ENCODE results near the gene CLGN. TPM values are rescaled to one million over a fixed set of nuclear protein-coding genes. Genes with fewer than 3 reads are reported as not detected.

CLGN gene, protein sequence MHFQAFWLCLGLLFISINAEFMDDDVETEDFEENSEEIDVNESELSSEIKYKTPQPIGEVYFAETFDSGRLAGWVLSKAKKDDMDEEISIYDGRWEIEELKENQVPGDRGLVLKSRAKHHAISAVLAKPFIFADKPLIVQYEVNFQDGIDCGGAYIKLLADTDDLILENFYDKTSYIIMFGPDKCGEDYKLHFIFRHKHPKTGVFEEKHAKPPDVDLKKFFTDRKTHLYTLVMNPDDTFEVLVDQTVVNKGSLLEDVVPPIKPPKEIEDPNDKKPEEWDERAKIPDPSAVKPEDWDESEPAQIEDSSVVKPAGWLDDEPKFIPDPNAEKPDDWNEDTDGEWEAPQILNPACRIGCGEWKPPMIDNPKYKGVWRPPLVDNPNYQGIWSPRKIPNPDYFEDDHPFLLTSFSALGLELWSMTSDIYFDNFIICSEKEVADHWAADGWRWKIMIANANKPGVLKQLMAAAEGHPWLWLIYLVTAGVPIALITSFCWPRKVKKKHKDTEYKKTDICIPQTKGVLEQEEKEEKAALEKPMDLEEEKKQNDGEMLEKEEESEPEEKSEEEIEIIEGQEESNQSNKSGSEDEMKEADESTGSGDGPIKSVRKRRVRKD
- 6.8 TPM in 1 of 2 replicates, not detected in the other for total RNA-seq

GRCh38 chr4:140427106-140427918 is at the start of gene CLGN:
CLGN (minus strand) TSS chr4:140427648; CDS start chr4:140413078, 14,570 bp downstream.

DNA sequence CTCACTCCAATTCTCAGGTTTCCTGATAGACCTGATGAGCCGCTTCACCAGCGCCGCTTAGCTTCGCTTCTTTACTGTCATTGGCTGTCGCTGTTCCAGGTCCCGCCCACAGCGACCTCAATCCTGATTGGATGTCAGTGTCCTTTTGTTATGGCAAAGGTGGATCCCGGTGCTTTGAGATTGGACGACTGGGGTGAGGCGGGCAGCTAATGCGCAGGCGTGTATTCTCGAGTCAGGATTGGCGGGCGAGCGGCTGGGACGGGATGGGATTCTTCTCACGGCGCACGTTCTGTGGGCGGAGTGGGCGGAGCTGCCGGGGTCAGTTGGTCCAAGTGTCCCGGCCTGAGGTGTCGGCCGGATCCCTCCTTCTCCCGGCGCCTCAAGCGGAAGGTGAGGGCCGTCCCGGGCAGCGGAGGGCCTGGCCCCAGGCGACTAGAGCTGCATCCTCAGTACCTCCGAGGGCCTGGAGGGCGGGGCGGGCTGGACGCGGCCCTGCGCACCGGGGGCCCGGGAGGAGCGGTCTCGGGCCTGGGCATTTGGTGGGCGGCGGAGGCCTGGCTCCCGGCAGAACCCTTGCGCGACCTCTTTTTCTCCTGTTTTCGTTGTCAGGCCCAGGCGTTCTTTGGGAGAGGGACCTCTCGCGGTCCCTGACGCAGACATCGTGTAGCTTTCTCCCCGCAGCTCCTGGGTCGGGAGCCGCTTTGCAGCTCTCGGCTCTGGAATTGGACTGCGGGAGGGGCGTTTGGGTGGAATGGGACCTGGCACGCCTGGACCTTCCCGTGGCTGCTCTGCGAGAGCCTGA is 53.9 kb downstream of the CLGN start, which contains the start of gene SCOC:
Gene SCOC, plus strand, starts transcription at position 319 of the 802 bp plus-strand sequence. CDS start 5,525 bp downstream, outside the sequence.

Other genes starting within 250 kb of the CLGN start
- gene SCOC, start 54.0 kb downstream of the CLGN start, total RNA-seq = 38.1 and 44.8 TPM in 2 replicates
- not detected in 2 replicates for gene MGAT4D, start 70.6 kb upstream of the CLGN start, total RNA-seq
- 26.0 and 27.2 TPM in 2 replicates for gene ELMOD2, start 96.5 kb upstream of the CLGN start, total RNA-seq
- gene UCP1, start 141.3 kb upstream of the CLGN start, total RNA-seq = not detected in 2 replicates